Fibroblast of pulmonary artery (primary cell): ENCODE results near the gene DGKI.

ENCODE experiments used
- DNase-seq: peaks from one replicate; pipeline ENCODE4 v3.0.0-alpha.2; 2010; ENCODE audit warnings: low read depth
- H3K4me3 ChIP-seq: replicated peaks from 2 replicates; pipeline ENCODE4 v1.5.1; 2011; ENCODE audit warnings: low read depth, mild to moderate bottlenecking, control low read depth, low read length, moderate library complexity
- TF ChIP-seq, protein P1 (sequence below): IDR thresholded peaks from 2 replicates; pipeline ENCODE4 v1.5.1; 2011; ENCODE audit warnings: mild to moderate bottlenecking, control low read depth, low read length, inconsistent platforms; ENCODE audit errors: missing control alignments

DGKI gene

DNA sequence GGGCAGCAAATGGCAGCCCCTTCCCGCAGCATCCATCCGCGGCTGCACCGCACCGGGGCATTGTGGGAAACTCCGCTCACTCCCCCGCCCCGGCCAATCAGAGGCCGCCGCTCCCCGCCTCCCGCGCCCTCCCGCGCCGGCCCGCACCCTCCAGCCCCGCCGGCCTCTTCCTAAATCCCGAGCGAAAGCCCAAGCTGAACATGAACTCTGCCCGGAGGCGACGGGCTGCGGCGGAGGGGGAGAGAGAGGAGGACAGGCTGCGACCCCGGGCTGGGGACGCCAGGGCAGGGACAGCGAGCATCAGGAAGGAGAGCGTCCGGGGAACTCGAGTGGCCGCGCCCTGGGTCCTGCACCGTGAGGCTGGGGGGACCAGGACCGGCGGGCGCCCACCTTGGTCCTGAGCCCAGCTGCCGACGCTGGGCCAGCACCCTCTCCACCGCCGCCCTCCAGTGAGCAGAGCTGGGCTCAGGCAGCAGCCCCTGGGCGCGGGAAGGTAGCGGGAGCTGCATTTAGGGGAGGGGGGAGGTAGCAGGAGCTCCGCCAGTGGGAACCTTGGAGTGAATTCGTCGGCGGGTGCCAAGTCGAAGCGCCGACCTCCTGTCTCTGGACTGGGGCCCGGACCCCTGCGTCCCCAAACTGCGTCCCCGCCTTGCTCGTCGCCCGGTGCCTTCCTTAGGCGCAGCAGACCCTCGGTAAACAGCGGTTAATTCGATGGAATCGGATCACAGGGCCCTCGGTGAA, at the start of gene DGKI:
Gene DGKI (minus strand): TSS at position 148 of the 741 bp plus-strand sequence.
- TF ChIP-seq, protein P1, sequence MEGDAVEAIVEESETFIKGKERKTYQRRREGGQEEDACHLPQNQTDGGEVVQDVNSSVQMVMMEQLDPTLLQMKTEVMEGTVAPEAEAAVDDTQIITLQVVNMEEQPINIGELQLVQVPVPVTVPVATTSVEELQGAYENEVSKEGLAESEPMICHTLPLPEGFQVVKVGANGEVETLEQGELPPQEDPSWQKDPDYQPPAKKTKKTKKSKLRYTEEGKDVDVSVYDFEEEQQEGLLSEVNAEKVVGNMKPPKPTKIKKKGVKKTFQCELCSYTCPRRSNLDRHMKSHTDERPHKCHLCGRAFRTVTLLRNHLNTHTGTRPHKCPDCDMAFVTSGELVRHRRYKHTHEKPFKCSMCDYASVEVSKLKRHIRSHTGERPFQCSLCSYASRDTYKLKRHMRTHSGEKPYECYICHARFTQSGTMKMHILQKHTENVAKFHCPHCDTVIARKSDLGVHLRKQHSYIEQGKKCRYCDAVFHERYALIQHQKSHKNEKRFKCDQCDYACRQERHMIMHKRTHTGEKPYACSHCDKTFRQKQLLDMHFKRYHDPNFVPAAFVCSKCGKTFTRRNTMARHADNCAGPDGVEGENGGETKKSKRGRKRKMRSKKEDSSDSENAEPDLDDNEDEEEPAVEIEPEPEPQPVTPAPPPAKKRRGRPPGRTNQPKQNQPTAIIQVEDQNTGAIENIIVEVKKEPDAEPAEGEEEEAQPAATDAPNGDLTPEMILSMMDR, result no peak
- H3K4me3 ChIP-seq, result peak within 1 kb of the TSS; percentile 43
- no peak for DNase-seq

DNA sequence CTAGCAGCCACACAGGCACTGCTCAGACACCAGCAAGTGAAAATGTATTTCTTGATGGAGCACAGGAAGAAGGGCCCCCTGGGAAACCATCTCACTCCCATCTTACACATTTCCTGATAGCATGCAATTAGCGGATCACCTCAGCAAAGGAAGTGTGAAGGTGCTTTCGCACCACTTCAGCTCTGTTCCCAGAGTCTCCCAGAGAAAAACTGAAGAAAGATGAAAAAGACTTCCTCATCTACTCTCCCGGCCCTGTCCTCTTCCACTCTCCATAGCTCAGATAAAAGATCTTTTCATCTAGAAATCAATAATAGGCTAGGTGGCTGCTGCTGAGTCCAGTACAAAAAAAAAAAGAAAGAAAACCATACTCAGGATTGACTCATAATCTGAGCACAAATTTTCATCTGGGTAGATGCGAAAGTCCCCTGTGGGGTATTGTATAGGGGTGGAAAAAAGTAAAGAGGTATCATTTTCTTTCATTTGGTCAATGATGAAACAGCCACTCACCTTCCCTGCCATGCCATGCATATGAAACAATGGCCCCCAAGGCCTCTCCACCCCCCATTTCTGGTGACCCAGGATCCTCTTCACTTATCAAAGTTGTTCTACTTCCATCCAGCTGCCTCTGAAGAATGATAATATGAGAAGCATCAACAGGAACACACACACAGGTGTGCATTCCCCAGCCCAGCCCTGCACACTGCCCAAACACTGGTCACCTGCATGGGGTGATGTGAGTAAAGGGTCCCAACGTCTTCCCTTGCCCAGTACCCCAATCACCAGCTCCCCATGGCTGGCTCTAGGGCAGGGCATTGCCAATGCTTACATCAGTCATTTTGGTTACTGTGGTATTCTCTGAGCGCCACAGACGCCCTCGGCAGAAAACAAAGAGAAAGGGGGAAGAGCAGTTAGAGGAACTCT, 48.8 kb upstream of the DGKI start:
- DNase-seq, result no peak
- TF ChIP-seq, protein P1, result no peak
- no peak overlapping the region for H3K4me3 ChIP-seq

DNA sequence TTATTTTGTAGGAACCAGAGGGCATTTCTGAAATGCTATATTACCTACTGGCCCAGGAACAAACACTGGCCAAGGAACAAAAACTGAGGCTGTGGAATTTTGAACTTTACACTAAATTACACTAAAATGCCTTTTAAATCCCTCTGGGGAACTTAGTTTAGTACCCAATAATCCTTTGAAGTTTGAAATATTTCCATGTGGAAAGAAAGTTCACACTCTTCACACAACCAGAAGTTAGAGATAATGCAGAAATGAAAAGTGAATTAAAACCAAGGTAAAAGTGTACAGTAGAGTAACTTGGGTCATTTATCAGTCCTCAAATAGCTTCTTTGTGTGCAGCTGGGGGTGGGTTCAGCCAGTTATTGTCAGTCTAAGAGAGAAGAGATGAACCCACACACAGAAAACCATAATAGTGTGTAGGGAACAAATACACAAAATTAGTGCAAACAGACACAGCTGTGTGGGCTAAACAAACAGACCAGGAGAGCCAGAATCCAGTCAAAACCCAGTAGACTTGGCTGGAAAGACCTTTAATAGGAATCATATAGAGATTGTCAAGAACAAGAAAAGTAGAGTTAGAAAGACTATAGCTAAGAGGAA, 46.5 kb upstream of the DGKI start:
- no peak for DNase-seq
- TF ChIP-seq, protein P1, result no peak
- H3K4me3 ChIP-seq, result no peak overlapping the region

DNA sequence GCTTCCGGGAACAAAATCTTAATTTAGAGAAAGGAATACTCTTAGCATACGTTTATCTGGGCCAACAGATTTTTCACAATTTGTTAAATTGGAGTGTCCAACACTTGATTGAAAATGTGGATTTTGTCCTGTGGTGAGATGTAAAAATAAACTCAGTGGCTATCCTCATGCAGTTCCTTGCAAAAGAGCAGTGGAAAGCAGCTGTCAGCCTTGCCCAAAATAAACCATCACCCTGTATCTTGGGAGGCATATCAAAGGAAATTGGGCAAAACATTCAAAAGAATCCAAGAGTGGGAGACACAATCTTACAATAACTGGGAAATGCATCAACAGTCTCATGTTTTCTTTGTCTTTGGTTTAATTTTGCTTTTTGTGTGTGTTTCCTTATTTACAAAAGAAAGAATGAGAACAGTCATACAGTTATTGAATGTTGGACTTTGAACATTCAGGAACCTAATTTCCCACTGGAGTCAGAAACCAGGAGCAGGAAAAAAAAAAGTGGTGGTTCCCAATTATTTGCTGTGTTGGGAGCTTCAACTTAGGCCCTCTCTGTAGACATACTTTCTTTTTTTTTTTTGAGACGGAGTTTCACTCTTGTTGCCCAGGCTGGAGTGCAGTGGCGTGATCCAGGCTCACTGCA, 44.4 kb upstream of the DGKI start:
- no peak overlapping the region for H3K4me3 ChIP-seq
- no peak for DNase-seq
- TF ChIP-seq, protein P1, result no peak

DNA sequence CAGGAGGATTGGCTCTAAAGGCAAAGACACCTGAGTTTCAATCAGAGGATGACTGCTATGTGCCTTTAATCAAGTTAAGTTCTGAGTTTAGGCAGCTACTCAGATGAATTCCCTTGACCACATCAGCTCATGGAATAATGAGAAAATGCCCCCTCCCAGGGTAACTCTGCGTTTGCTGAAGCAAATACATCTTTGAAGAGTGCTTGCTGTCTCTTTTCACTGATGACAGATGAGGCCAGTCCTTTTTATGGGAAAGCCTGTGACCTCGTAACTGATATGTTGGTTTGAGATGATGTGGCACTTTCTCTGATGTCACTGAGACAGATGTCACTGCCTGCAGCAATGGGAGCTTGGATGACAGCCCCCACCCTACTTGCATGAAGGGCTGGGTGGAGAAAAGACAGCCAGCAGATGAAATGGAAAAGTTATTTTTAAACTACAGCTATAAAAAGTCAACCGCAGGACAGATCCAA, 43.7 kb upstream of the DGKI start:
- TF ChIP-seq, protein P1, result no peak
- no peak for DNase-seq
- no peak overlapping the region for H3K4me3 ChIP-seq

DNA sequence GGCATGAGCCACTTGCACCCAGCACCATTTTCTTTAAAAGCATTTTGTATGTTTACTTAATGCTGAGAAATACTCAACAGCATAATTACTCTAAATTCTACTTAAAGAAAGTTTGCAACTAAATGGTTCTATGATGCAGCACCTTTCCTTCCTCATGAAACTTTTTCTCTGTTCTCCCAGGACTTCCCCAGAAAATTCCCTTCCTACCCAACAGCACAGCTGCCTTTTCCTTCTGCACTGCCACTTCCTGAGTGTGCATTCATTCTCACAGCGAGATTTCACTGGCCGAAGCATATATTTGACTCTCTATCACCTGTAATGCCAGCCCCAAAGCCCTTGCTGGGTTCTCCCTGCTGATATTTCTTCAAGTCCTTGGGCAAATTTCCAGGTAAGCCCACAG, 41.5 kb upstream of the DGKI start:
- DNase-seq, result no peak
- TF ChIP-seq, protein P1, result no peak

More for the DNA sequence above, 41.5 kb upstream of the DGKI start:
- H3K4me3 ChIP-seq, result no peak overlapping the region
